ENCODE results near the gene DMD.

- TF ChIP-seq CTCF (IDR thresholded peaks at IDR 0.05), result no peak
- no peak for TF ChIP-seq POLR2A (IDR thresholded peaks at IDR 0.05)
Observed at GRCh38 chrX:32448320-32448719, 763.0 kb downstream of the DMD start.
